ENCODE data around the gene SAT2. TPM values are rescaled to one million over a fixed set of nuclear protein-coding genes. Genes with fewer than 3 reads are reported as not detected.

SAT2 gene
- total RNA-seq, 1 donor: 41.3 TPM

DNA sequence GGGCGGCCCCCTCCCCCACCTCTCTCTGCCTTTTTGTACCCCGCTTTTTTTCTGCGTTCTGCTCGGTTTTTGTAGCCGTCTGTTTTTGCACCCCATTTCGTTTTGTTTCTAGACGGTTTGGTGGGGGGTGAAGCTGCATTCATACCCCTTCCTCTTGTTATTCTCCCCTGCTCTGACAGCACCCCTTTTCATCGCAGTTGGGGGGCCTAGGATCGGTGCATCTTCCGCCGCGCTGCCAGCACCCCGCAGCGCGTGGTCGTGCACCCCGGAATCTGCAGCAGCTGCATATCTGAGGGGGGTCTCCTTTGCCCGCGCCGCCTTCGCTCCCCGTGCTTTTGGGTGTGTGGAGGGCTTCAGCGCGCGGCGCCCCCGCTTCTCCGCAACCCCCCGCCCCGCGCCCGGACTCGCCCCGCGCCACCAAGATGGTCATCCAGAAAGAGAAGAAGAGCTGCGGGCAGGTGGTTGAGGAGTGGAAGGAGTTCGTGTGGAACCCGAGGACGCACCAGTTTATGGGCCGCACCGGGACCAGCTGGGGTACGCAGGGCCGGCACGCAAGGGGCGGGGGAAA lies 23.6 kb upstream of the SAT2 start:
- H3K4me3 ChIP-seq (ENCODE audit: insufficient read depth, low read length): no peak overlapping the region
- H3K36me3 ChIP-seq (ENCODE audit: insufficient read depth, low read length): no peaks in the 10 kb centered on the region
- peaks cover 55% of the 10 kb centered on the region for H3K27me3 ChIP-seq (ENCODE audit: insufficient read depth, low read length)
- no peaks in the 10 kb centered on the region for H3K79me2 ChIP-seq (ENCODE audit: insufficient read depth, low read length)
- no peaks in the 10 kb centered on the region for H3K4me1 ChIP-seq (ENCODE audit: insufficient read depth, low read length)
- H3K4me2 ChIP-seq (ENCODE audit: insufficient read depth, low read length): peak overlapping the region; percentile 46
- H2AFZ ChIP-seq (ENCODE audit: low read length): no peak overlapping the region
- no peak overlapping the region for H3K27ac ChIP-seq (ENCODE audit: low read depth, low read length)
- no peaks in the 10 kb centered on the region for H4K20me1 ChIP-seq (ENCODE audit: insufficient read depth, low read length)
- TF ChIP-seq, protein P1, sequence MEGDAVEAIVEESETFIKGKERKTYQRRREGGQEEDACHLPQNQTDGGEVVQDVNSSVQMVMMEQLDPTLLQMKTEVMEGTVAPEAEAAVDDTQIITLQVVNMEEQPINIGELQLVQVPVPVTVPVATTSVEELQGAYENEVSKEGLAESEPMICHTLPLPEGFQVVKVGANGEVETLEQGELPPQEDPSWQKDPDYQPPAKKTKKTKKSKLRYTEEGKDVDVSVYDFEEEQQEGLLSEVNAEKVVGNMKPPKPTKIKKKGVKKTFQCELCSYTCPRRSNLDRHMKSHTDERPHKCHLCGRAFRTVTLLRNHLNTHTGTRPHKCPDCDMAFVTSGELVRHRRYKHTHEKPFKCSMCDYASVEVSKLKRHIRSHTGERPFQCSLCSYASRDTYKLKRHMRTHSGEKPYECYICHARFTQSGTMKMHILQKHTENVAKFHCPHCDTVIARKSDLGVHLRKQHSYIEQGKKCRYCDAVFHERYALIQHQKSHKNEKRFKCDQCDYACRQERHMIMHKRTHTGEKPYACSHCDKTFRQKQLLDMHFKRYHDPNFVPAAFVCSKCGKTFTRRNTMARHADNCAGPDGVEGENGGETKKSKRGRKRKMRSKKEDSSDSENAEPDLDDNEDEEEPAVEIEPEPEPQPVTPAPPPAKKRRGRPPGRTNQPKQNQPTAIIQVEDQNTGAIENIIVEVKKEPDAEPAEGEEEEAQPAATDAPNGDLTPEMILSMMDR (IDR thresholded peaks at IDR 0.05; ENCODE audit: extremely low read depth, low read depth, low read length): no peak
- no peaks in the 10 kb centered on the region for H3K9me3 ChIP-seq (ENCODE audit: low read depth, low read length)
- DNase-seq (ENCODE audit: insufficient read length, low spot score, missing footprints): peak; percentile 73

DNA sequence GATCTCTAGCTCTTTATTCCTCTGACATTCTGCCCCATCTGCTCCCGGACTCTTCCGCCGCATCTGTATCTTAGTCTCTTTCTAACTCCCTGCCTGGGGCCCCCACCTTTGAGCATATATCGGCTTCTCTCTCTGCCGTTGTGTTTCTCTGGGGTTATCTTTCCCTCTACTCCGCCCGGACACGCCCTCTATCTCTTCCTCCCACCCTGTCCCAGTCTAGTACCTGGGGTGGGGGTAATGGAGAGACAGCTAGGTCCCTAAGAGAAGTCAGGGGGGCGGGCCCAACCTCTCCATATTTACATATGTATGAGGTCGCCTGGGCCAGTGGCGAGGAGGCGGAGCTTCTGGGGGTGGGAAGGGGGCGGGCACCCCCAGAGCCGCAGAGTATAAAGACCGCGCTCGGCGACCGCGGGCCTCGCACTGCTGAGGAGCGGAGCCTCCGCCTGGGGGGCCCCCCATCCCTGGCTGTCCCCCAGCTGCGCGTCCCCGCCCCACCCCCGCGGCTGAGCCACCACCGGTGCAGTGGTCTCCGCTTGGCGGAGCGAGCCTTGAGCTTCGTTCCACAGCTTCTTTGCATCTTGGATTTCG lies 23.0 kb upstream of the SAT2 start, which contains the start of gene ATP1B2:
Gene ATP1B2 (plus strand): TSS at position 418 of the 588 bp plus-strand sequence. CDS start 593 bp downstream, outside the sequence.
- Histone ChIP-seq H3K9me3 (ENCODE audit: low read depth, low read length) (no peaks in the 10 kb centered on the region), H3K4me1 (ENCODE audit: insufficient read depth, low read length) (no peaks in the 10 kb centered on the region), H3K79me2 (ENCODE audit: insufficient read depth, low read length) (no peaks in the 10 kb centered on the region), H3K27ac (ENCODE audit: low read depth, low read length) (no peak within 1 kb of the TSS), H2AFZ (ENCODE audit: low read length) (peak within 1 kb of the TSS; percentile 7), H3K4me3 (ENCODE audit: insufficient read depth, low read length) (peak within 1 kb of the TSS; percentile 47), H3K4me2 (ENCODE audit: insufficient read depth, low read length) (peak within 1 kb of the TSS; percentile 58), H3K27me3 (ENCODE audit: insufficient read depth, low read length) (peaks cover 55% of the 10 kb centered on the region), H3K36me3 (ENCODE audit: insufficient read depth, low read length) (no peaks in the 10 kb centered on the region), H4K20me1 (ENCODE audit: insufficient read depth, low read length) (no peaks in the 10 kb centered on the region)
- TF ChIP-seq, protein P1 (IDR thresholded peaks at IDR 0.05; ENCODE audit: extremely low read depth, low read depth, low read length): no peak
- peak; percentile 86 for DNase-seq (ENCODE audit: insufficient read length, low spot score, missing footprints)

DNA sequence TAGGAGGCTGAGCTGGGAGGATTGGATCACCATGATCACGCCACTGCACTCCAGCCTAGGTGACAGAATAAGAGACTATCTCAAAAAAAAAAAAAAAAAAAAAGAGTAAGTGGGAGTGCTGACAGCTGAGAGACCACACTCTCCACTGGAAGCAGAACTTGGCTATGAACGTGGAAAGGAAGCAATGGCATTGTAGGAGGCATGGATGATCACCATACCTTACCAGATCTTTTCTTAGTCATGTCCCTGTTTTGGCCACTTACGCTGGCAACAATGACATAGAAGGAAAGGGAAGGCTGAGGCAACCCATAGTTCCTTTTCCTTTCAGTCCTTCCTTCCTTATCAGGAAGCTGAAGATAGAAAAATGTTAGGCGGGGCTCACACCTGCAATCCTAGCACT lies 19.4 kb upstream of the SAT2 start:
- Histone ChIP-seq H3K4me2 (ENCODE audit: insufficient read depth, low read length) (no peak overlapping the region), H3K9me3 (ENCODE audit: low read depth, low read length) (no peaks in the 10 kb centered on the region), H3K36me3 (ENCODE audit: insufficient read depth, low read length) (no peaks in the 10 kb centered on the region), H3K27ac (ENCODE audit: low read depth, low read length) (no peak overlapping the region), H3K4me1 (ENCODE audit: insufficient read depth, low read length) (no peaks in the 10 kb centered on the region), H4K20me1 (ENCODE audit: insufficient read depth, low read length) (no peaks in the 10 kb centered on the region), H3K4me3 (ENCODE audit: insufficient read depth, low read length) (no peak overlapping the region), H3K27me3 (ENCODE audit: insufficient read depth, low read length) (peaks cover 23% of the 10 kb centered on the region), H3K79me2 (ENCODE audit: insufficient read depth, low read length) (no peaks in the 10 kb centered on the region), H2AFZ (ENCODE audit: low read length) (no peak overlapping the region)
- TF ChIP-seq, protein P1 (IDR thresholded peaks at IDR 0.05; ENCODE audit: extremely low read depth, low read depth, low read length): no peak
- DNase-seq (ENCODE audit: insufficient read length, low spot score, missing footprints): no peak

DNA sequence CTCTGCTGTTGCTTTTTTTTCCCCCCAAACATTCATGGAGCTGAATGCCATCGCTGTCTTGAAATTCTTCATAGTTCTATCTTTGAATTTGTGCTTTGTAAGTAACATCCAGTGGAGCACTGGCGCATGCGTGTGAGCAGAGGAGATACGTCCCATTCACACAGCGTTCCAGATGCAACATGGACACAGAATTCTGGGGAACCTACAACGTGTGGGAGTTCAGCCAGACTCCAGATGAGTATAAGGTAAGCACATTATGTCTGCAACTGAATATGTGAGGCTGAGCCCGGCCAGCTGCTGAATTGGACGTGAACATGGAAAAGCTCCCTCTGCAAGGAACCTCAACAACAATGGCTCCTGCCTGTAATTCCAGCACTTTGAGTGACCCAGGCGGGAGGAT lies 18.8 kb upstream of the SAT2 start:
- Histone ChIP-seq H3K9me3 (ENCODE audit: low read depth, low read length) (no peaks in the 10 kb centered on the region), H2AFZ (ENCODE audit: low read length) (no peak overlapping the region), H3K4me2 (ENCODE audit: insufficient read depth, low read length) (no peak overlapping the region), H3K79me2 (ENCODE audit: insufficient read depth, low read length) (no peaks in the 10 kb centered on the region), H3K27ac (ENCODE audit: low read depth, low read length) (no peak overlapping the region), H3K4me1 (ENCODE audit: insufficient read depth, low read length) (no peaks in the 10 kb centered on the region), H3K36me3 (ENCODE audit: insufficient read depth, low read length) (no peaks in the 10 kb centered on the region), H4K20me1 (ENCODE audit: insufficient read depth, low read length) (no peaks in the 10 kb centered on the region), H3K4me3 (ENCODE audit: insufficient read depth, low read length) (no peak overlapping the region), H3K27me3 (ENCODE audit: insufficient read depth, low read length) (peaks cover 17% of the 10 kb centered on the region)
- no peak for DNase-seq (ENCODE audit: insufficient read length, low spot score, missing footprints)
- TF ChIP-seq, protein P1 (IDR thresholded peaks at IDR 0.05; ENCODE audit: extremely low read depth, low read depth, low read length): no peak

Measured in osteoblast (primary cell).